ENCODE measurements around the gene ESYT1.

GRCh38 chr12:56169229-56169759 lies 41.2 kb downstream of the ESYT1 start:
- no peak for TF ChIP-seq CTCF (IDR thresholded peaks at IDR 0.05)
- TF ChIP-seq POLR2A (IDR thresholded peaks at IDR 0.05) = no peak

Measured in Peyer's patch (tissue), 4 donors.